MCF 10A (cell line): ENCODE results near the gene LYSMD2. TPM values are rescaled to one million over a fixed set of nuclear protein-coding genes. Genes with fewer than 3 reads are reported as not detected.
A peak's percentile ranks its signal among the peaks of the same experiment; 100 is the strongest.

Experiments used
- BruUV-seq: library from RNA; stranded (reverse); fragments of 400-500 nt; replicated peaks from 2 replicates; lab custom pipeline; 2021; lab: Mats Ljungman, UMichigan
- CTCF ChIA-PET: fragments of 300-600 bp; sonication (Branson Sonifier 250); formaldehyde crosslinking; extraction: SDS; loops from one replicate; lab custom pipeline; 2021; ENCODE audit warnings: antibody characterized with exemption, inconsistent platforms; lab: Yijun Ruan, JAX
- POLR2A ChIA-PET: fragments of 300-600, 350-650 bp; sonication (Branson Sonifier 250); formaldehyde crosslinking; extraction: SDS; loops from one replicate; lab custom pipeline; 2020; ENCODE audit warnings: antibody characterized with exemption, inconsistent platforms; lab: Yijun Ruan, JAX
- DNase-seq: peaks from one replicate; pipeline ENCODE4 v3.0.0-alpha.2; 2018; ENCODE audit not compliant: unreplicated experiment
- H3K27ac Mint-ChIP-seq: one replicate; pipeline ENCODE4 v1.8.0; 2022; ENCODE audit warnings: mild to moderate bottlenecking, low read depth, mixed read lengths; ENCODE audit not compliant: unreplicated experiment
- H3K27me3 Mint-ChIP-seq: one replicate; pipeline ENCODE4 v1.8.0; 2022; ENCODE audit warnings: mixed read lengths; ENCODE audit not compliant: insufficient read depth, unreplicated experiment
- H3K36me3 Mint-ChIP-seq: one replicate; pipeline ENCODE4 v1.8.0; 2022; ENCODE audit warnings: mild to moderate bottlenecking, moderate library complexity, mixed read lengths; ENCODE audit not compliant: insufficient read depth, unreplicated experiment
- H3K4me1 Mint-ChIP-seq: one replicate; pipeline ENCODE4 v1.8.0; 2022; ENCODE audit warnings: mixed read lengths; ENCODE audit not compliant: insufficient read depth, unreplicated experiment
- H3K4me3 Mint-ChIP-seq: one replicate; pipeline ENCODE4 v1.8.0; 2022; ENCODE audit warnings: mild to moderate bottlenecking, moderate library complexity, mixed read lengths; ENCODE audit not compliant: unreplicated experiment
- H3K9me3 Mint-ChIP-seq: one replicate; pipeline ENCODE4 v1.8.0; 2022; ENCODE audit warnings: mixed read lengths; ENCODE audit not compliant: unreplicated experiment
- CTCF ChIP-seq: fragments of 200-600 bp; IDR thresholded peaks from one replicate; pipeline ENCODE4 v1.8.0; 2022; ENCODE audit warnings: antibody characterized with exemption, mild to moderate bottlenecking; ENCODE audit not compliant: unreplicated experiment
- intact Hi-C: fragments of 100-400 bp; cut with micrococcal nuclease; formaldehyde crosslinking; loops from 2 replicates; pipeline ENCODE4 v1.14.1; 2022
- total RNA-seq: library from RNA; stranded (reverse); gene quantifications from 2 replicates; pipeline ENCODE4 v1.2.3, GENCODE V29; 2022

LYSMD2 gene
- total RNA-seq, 1 experiment from 2014 or later = 14.3 TPM

- TF ChIP-seq CTCF = no peak
- H3K27ac Mint-ChIP-seq = no peak overlapping the region
- DNase-seq = no peak
- CTCF ChIA-PET = interaction anchor here (0.6 to 3.6 kb wide), 3 partner anchors 20 to 106 kb away, joined by 3 to 29 read pairs (median 8); no protein-coding TSS in a partner anchor
- no peak overlapping the region for H3K4me3 Mint-ChIP-seq
- no peaks in the 10 kb centered on the region for H3K9me3 Mint-ChIP-seq
- POLR2A ChIA-PET = no interaction called here
- peaks cover 16% of the 10 kb centered on the region for H3K27me3 Mint-ChIP-seq
- no TSS peak for BruUV-seq
- peaks cover 26% of the 10 kb centered on the region for H3K4me1 Mint-ChIP-seq
- intact Hi-C loops = no loop called here
- H3K36me3 Mint-ChIP-seq = no peaks in the 10 kb centered on the region
These were observed 18.3 kb upstream of the LYSMD2 start for GRCh38 chr15:51755790-51756189.

GRCh38 chr15:51754267-51754666, 16.8 kb upstream of the LYSMD2 start:
- Mint-ChIP-seq H3K27me3 (peaks cover 24% of the 10 kb centered on the region), H3K4me3 (no peak overlapping the region), H3K4me1 (peaks cover 22% of the 10 kb centered on the region), H3K27ac (no peak overlapping the region), H3K36me3 (no peaks in the 10 kb centered on the region), H3K9me3 (no peaks in the 10 kb centered on the region)
- CTCF ChIA-PET = interaction anchor here (0.9 to 1.6 kb wide), 2 partner anchors 23 to 104 kb away, joined by 4 to 5 read pairs; no protein-coding TSS in a partner anchor
- BruUV-seq = no TSS peak
- no peak for TF ChIP-seq CTCF
- no peak for DNase-seq
- intact Hi-C loops = no loop called here
- POLR2A ChIA-PET = interaction anchor here (1.3 to 7.5 kb wide), 2 partner anchors 16 to 22 kb away, joined by 5 to 69 read pairs; partner anchors contain the start of gene LYSMD2

GRCh38 chr15:51752888-51753287, 15.4 kb upstream of the LYSMD2 start:
- no peaks in the 10 kb centered on the region for H3K9me3 Mint-ChIP-seq
- intact Hi-C loops = no loop called here
- no peak overlapping the region for H3K27ac Mint-ChIP-seq
- no TSS peak for BruUV-seq
- peaks cover 24% of the 10 kb centered on the region for H3K27me3 Mint-ChIP-seq
- CTCF ChIA-PET = interaction anchor here (0.6 to 1.6 kb wide), 4 partner anchors 11 to 426 kb away, joined by 3 to 4 read pairs (median 3); no protein-coding TSS in a partner anchor
- H3K36me3 Mint-ChIP-seq = no peaks in the 10 kb centered on the region
- DNase-seq = no peak
- H3K4me1 Mint-ChIP-seq = peaks cover 10% of the 10 kb centered on the region
- POLR2A ChIA-PET = interaction anchor here (0.5 to 7.5 kb wide), 7 partner anchors 10 to 348 kb away, joined by 3 to 69 read pairs (median 3); partner anchors contain the start of gene LYSMD2
- H3K4me3 Mint-ChIP-seq = peak overlapping the region; percentile 19
- TF ChIP-seq CTCF = no peak

GRCh38 chr15:51751697-51752683, 14.5 kb upstream of the LYSMD2 start:
- Mint-ChIP-seq H3K4me3 (peak overlapping the region; percentile 72), H3K27ac (no peak overlapping the region), H3K4me1 (peaks cover 10% of the 10 kb centered on the region), H3K36me3 (no peaks in the 10 kb centered on the region), H3K27me3 (peaks cover 24% of the 10 kb centered on the region), H3K9me3 (no peaks in the 10 kb centered on the region)
- ChIA-PET POLR2A (interaction anchor here (0.5 to 7.5 kb wide), 6 partner anchors 10 to 347 kb away, joined by 3 to 69 read pairs (median 4); partner anchors contain the start of gene LYSMD2), CTCF (interaction anchor here (0.6 to 1.2 kb wide), 3 partner anchors 12 to 427 kb away, joined by 3 read pairs; no protein-coding TSS in a partner anchor)
- intact Hi-C loops = no loop called here
- no peak for DNase-seq
- no TSS peak for BruUV-seq
- no peak for TF ChIP-seq CTCF
